CD1c-positive myeloid dendritic cell (primary cell): ENCODE measurements around the gene HIP1R.
"Not testable (repeated sequence)": the region's sequence is repeated elsewhere in the genome, so short reads cannot be mapped to it uniquely, and the experiment has no call there.

Experiments used
- DNase-seq: peaks from one replicate; pipeline ENCODE4 v3.0.0-alpha.2; 2016; ENCODE audit errors: extremely low spot score

HIP1R gene, protein sequence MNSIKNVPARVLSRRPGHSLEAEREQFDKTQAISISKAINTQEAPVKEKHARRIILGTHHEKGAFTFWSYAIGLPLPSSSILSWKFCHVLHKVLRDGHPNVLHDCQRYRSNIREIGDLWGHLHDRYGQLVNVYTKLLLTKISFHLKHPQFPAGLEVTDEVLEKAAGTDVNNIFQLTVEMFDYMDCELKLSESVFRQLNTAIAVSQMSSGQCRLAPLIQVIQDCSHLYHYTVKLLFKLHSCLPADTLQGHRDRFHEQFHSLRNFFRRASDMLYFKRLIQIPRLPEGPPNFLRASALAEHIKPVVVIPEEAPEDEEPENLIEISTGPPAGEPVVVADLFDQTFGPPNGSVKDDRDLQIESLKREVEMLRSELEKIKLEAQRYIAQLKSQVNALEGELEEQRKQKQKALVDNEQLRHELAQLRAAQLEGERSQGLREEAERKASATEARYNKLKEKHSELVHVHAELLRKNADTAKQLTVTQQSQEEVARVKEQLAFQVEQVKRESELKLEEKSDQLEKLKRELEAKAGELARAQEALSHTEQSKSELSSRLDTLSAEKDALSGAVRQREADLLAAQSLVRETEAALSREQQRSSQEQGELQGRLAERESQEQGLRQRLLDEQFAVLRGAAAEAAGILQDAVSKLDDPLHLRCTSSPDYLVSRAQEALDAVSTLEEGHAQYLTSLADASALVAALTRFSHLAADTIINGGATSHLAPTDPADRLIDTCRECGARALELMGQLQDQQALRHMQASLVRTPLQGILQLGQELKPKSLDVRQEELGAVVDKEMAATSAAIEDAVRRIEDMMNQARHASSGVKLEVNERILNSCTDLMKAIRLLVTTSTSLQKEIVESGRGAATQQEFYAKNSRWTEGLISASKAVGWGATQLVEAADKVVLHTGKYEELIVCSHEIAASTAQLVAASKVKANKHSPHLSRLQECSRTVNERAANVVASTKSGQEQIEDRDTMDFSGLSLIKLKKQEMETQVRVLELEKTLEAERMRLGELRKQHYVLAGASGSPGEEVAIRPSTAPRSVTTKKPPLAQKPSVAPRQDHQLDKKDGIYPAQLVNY

GRCh38 chr12:122834921-122835749 lies at the start of gene HIP1R:
TSS of gene HIP1R (plus strand) at chr12:122835457. CDS start at chr12:122835551, 94 bp downstream.
- DNase-seq: peak; percentile 20

DNA sequence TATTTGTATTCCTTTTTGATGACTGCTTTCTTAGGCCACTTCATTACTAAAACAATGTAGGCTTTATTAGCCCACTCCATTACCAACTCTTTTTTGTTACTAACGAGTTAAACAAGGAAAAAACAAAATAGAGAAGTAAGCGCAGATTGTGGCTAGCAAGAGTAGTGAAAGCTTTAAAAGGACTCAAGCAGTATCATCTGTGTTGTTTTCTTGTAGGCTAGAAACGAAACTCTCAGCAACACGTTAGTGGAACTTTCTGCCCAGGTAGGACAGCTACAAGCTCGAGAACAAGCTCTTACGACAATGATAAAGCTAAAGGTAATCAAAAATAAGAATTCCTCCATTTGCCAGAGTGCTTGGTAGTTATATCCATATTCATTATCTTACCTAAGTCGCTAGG lies 49.8 kb upstream of the HIP1R start:
- no peak for DNase-seq

DNA sequence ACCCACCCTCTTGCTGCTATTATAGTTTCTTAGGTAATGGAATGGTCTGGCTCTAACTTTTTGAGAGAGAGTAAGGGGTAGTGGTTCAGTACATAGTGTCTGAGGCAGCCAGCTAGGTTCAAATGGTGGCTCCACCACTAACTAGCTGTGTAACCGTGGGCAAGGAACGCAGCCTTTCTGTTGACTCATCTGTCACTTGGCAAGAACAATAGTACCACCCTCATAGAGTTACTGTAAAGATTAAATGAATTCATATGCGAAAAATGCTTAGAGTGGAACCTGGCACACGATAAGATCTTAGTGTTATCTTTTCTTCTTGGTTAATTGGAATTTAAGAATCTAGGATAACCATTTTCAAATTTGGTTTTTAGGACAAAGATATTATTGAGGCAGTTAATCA lies 46.9 kb upstream of the HIP1R start:
- no peak for DNase-seq

- DNase-seq: no peak
Measured at GRCh38 chr12:122789637-122790036, 45.6 kb upstream of the HIP1R start.

- no peak for DNase-seq
Measured at GRCh38 chr12:122790393-122791075, 44.7 kb upstream of the HIP1R start.

DNA sequence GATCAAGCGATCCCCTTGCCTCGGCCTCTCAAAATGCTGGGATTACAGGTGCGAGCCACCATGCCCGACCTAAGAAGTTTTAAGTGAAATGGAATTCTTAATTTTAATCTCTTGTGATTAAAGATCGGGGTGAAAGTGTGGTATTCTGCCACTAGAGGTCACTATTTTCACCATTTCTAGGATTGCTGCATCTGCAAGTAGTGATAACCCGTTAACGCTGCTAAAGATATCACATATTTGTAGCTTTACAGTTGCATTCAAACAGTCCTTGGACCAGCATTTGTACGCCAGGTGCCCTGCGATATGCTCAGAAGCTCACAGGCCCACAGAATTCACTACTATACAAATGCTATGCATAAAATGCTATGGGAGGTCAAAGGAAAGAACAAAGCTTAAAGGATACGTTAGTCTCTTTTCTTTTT lies 41.6 kb upstream of the HIP1R start:
- DNase-seq: peak; percentile 75

GRCh38 chr12:122795807-122796206 lies 39.5 kb upstream of the HIP1R start:
- DNase-seq: no peak

DNA sequence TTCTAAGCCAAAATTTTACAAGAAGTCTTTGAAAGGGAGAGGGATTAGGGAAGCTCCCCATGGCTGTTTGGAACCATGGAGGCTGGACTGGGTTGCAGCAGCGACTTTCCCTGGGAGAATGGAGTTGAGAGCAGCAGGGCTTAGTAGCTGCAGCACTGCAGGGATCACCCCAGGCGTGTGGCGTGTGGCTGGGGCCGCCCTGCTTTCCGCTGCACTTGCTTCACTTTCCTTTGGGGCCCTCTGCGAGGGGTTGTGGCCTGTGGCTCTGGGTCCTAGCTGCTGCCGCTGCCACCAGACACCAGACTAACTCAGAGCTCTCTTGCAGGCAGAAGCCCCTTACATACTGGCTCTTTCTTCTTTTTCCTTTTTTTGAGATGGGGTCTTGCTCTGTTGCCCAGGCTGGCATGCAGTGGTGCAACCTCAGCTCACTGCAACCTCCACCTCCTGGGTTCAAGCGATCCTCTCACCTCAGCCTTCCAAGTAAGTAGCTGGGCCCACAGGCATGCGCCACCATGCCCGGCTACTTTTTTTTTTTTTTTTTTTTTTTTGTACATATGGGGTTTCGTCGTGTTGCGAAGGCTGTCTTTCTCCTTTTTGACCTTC lies 35.5 kb upstream of the HIP1R start:
- DNase-seq: no peak

- DNase-seq: no peak
Measured at GRCh38 chr12:122803937-122804336, 31.3 kb upstream of the HIP1R start.

DNA sequence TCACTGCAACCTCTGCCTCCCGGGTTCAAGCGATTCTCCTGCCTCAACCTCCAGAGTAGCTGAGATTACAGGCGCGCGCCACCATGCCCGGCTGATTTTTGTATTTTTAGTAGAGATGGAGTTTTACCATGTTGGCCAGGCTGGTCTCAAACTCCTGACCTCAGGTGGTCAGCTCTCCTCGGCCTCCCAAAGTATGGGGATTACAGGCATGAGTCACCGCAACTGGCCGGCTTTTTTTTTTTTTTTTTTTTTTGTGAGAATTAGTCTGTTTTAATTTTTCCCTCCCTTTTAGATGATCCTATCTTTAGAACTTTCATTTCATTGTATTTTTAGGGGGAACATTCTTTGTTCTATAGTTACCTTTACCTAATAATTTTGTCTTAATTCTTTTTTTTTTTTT lies 30.3 kb upstream of the HIP1R start:
- DNase-seq: not testable (repeated sequence)

DNA sequence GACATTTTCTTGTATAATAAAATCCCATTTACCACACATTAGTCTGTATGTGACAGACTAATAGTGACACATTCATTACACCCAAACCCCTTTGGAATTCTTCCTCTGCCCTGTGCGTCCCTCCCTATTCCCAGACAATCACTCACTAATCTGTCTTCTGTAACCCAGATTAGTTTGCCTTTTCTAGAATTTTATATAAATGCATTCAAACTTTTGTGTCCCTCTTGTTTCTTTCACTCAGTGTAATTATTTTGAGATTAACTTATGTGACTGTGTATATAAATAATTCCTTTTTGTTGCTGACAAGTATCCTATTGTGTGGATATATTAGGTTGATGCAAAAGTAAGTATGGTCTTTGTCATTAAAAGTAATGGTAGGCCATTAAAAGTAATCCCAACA lies 27.6 kb upstream of the HIP1R start:
- no peak for DNase-seq

DNA sequence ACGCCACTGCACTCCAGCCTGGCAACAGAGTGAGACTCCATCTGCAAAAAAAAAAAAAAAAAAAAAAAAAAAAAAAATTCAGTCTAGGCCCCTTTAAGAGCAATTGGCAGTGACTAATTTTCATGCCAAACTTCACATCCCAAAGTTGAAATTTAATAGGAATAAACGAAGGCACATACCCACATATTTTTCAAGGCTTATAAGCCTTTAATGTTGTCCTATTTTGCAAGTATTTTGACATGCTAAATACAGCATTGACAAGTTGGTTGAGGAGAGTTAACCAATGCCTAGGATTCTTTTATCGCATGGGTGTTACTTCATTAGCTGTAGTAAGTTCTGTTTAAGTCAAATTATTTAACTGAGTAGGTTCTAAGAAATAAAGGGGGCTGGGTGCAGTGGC lies 23.5 kb upstream of the HIP1R start:
- no peak for DNase-seq

- DNase-seq: peak; percentile 54
Measured at GRCh38 chr12:122813310-122813713, 21.9 kb upstream of the HIP1R start.

GRCh38 chr12:122819209-122819785 lies 16.0 kb upstream of the HIP1R start:
- DNase-seq: peak; percentile 84

- peak; percentile 18 for DNase-seq
Measured at GRCh38 chr12:122820138-122820537, 15.1 kb upstream of the HIP1R start.

DNA sequence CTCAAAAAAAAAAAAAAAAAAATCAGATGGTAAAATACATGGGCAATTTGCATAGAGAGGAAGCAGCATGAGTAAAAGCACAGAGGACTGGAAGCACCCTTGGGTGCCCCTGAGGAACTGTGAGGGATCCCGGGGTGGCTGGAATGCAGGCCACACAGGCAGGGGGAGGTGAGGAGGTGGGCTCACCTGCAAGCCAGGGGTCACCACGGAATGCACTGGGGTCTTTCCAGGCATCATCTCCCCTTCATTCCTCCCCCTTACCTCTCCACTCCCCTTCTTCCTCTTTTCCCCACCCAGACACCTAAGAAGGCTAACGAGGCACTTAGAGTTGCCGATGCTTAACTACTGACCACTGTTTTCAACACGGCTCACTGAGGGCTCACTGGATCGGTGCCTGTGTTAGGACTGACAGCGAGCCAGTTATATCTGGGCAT lies 14.4 kb upstream of the HIP1R start:
- DNase-seq: no peak

DNA sequence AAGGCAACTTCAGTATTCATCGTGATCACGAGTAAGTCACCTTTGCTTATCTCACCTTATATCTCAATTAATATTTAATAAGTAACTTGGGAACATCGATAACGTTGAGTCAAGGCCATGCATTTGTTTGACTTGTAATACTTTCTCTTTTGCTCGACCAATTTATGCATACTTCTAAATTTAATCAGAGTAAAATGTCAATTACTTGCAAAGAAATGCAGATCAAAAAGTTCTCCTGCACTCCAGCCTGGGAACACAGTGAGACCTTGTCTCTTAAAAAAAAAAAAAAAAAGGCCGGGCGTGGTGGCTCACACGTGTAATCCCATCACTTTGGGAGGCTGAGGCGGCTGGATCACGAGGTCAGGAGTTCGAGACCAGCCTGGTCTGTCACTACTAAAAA lies 11.8 kb upstream of the HIP1R start:
- no peak for DNase-seq

DNA sequence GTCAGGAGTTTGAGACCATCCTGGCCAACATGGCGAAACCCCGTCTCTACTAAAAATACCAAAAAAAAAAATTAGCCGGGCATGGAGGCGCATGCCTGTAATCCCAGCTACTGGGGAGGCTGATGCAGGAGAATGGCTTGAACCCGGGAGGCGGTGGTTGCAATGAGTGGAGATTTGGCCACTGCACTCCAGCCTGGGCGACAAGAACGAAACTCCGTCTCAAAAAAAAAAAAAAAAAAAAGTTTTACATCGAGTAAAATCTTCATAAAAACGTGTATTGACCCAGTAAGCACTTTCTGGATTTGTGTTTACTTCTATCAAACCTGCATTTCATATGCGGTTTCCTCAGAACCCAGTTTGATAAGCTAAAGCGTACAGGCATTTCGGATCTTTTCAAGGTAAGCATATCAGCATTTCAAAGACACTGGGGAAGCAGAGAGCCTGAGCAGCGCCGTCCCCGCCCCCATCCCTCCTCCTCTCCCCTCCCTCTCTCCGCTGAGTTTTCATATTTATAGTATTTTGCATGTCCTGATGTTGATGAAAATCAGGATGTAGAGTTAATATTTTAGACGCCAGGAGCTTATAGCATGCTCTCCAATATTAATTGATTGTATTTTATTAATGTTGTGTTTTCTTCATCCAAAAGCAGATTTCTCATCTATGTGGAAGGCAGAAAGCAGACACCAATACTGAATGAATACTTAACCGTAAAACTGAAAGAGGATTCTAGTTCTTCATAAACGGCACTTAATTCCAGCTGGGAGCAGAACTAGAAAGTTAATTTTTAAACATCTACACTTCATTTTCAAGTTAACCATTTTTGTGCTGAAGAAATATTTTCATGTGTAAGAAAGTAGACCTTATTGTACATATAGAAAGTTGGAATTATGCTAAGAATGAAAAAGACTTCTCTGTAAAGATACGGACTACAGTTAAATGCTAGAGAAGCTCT lies 9.2 kb upstream of the HIP1R start:
- no peak for DNase-seq

DNA sequence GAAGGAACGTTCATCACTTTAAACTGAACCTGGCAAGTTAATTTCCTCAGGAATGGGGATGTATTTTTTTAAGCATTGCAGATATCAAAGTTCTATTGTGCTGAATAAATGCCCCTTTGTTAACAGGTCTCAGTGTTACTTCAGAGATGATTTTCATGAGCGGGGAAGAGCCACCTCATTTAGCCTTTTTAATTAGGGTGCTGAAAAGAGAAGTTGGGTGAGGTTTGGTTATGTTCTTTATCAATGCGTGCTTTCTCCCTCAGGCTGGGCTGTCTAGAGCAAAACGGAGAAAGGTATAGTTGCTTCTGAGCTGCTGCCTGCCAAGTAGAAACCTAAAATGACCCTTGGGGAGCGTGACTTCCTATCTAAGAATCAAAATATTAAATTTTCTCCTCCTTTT lies 8.0 kb upstream of the HIP1R start:
- DNase-seq: no peak
